PC-9 (cell line): ENCODE data around the gene NCK2. TPM values are rescaled to one million over a fixed set of nuclear protein-coding genes. Genes with fewer than 3 reads are reported as not detected.

Source experiments
- BruUV-seq: library from RNA; stranded (reverse); fragments of 400-500 nt; replicated peaks from 2 replicates; lab custom pipeline; 2021; lab: Mats Ljungman, UMichigan
- CTCF ChIA-PET: fragments of 300-600 bp; sonication (Branson Sonifier 250); formaldehyde crosslinking; loops from one replicate; lab custom pipeline; 2022; ENCODE audit warnings: antibody characterized with exemption; lab: Charles Lee
- POLR2A ChIA-PET: fragments of 300-600 bp; sonication (Branson Sonifier 250); formaldehyde crosslinking; loops from one replicate; lab custom pipeline; 2022; ENCODE audit warnings: antibody characterized with exemption; ENCODE audit not compliant: unreplicated experiment; lab: Charles Lee
- DNase-seq, 2 experiments: peaks; one replicate each; pipeline versions ENCODE4 v3.0.0 to v3.0.0-alpha.2; 2015 to 2022; ENCODE audit warnings: mixed read lengths in 1 of 2
- H2AFZ ChIP-seq: fragments of 200-600 bp; sonication (generic); 2 replicates; pipeline ENCODE4 v1.8.1; 2017; ENCODE audit warnings: antibody characterized with exemption
- H3F3A ChIP-seq: fragments of 200-600 bp; sonication (generic); 2 replicates; pipeline ENCODE4 v1.8.1; 2017; ENCODE audit warnings: antibody characterized with exemption, mild to moderate bottlenecking, low read depth; ENCODE audit not compliant: insufficient read depth
- H3K27ac ChIP-seq: fragments of 200-600 bp; sonication (generic); 2 replicates; pipeline ENCODE4 v1.6.1; 2016; ENCODE audit warnings: mixed run types
- H3K27me3 ChIP-seq: fragments of 200-600 bp; sonication (generic); 2 replicates; pipeline ENCODE4 v1.6.1; 2016; ENCODE audit warnings: low read depth, mixed run types; ENCODE audit not compliant: insufficient read depth
- H3K36me3 ChIP-seq: fragments of 200-600 bp; sonication (generic); 2 replicates; pipeline ENCODE4 v1.6.1; 2016; ENCODE audit warnings: low read depth, mixed run types
- H3K4me1 ChIP-seq: fragments of 200-600 bp; sonication (generic); replicated peaks from 2 replicates; pipeline ENCODE4 v1.6.1; 2016; ENCODE audit warnings: mixed run types; ENCODE audit not compliant: insufficient read depth
- H3K4me2 ChIP-seq: fragments of 200-600 bp; sonication (generic); 2 replicates; pipeline ENCODE4 v1.6.1; 2017; ENCODE audit warnings: mixed run types
- H3K4me3 ChIP-seq: fragments of 200-600 bp; sonication (generic); 2 replicates; pipeline ENCODE4 v1.6.1; 2016; ENCODE audit warnings: mixed run types
- H3K79me2 ChIP-seq: fragments of 200-600 bp; sonication (generic); 2 replicates; pipeline ENCODE4 v1.6.1; 2017; ENCODE audit warnings: low read depth, mixed run types
- H3K9me2 ChIP-seq: fragments of 200-600 bp; sonication (generic); 2 replicates; pipeline ENCODE4 v1.8.1; 2017; ENCODE audit warnings: mild to moderate bottlenecking; ENCODE audit not compliant: insufficient read depth
- H3K9me3 ChIP-seq: fragments of 200-600 bp; sonication (generic); 2 replicates; pipeline ENCODE4 v1.8.1; 2016; ENCODE audit warnings: low read depth; ENCODE audit not compliant: insufficient read depth
- H4K20me1 ChIP-seq: fragments of 200-600 bp; sonication (generic); 2 replicates; pipeline ENCODE4 v1.8.1; 2017; ENCODE audit not compliant: insufficient read depth
- EZH2 ChIP-seq: fragments of 200-600 bp; sonication (generic); IDR thresholded peaks from 2 replicates; pipeline ENCODE4 v1.8.0; 2017; ENCODE audit warnings: antibody characterized with exemption, low read depth
- intact Hi-C: fragments of 100-400 bp; cut with micrococcal nuclease; formaldehyde crosslinking; loops from one replicate; pipeline ENCODE4 v1.10.0; 2022; ENCODE audit not compliant: unreplicated experiment
- total RNA-seq: library from RNA; stranded (reverse); gene quantifications from 2 replicates; pipeline ENCODE4 v1.2.3, GENCODE V29; 2021
- TF ChIP-seq, protein P1 (sequence below): fragments of 200-600 bp; sonication (generic); conservative IDR thresholded peaks from 2 replicates; pipeline ENCODE4 v1.6.1; 2017; ENCODE audit warnings: mixed run types, antibody characterized with exemption, mild to moderate bottlenecking, moderate library complexity

The NCK2 gene
- total RNA-seq, 1 experiment from 2014 or later = 26.0 TPM

DNA sequence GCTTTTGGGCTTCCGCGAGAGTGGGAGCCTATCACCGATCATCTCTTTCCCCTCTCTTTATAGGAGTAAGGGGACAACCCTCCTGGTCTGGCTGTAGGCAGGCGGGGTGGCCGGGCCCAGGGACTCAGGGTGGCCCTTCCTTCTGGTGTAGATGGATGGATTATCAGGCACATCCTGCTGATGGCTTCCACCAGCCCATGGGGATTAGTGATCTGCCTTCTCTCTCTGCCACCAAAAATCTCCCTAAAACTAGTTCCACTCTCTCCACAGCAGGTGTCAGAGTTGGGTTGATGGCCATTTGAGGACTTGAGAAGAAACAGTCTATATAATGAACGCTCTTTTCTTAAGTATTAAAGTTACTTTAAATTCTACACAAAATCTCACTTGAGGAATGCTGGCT lies 37.4 kb downstream of the NCK2 start:
- Histone ChIP-seq H3K27me3 (no peaks in the 10 kb centered on the region), H2AFZ (no peak overlapping the region), H4K20me1 (no peaks in the 10 kb centered on the region), H3K9me2 (no peaks in the 10 kb centered on the region), H3K4me3 (no peak overlapping the region), H3K4me2 (no peak overlapping the region), H3F3A (no peaks in the 10 kb centered on the region), H3K79me2 (no peaks in the 10 kb centered on the region), H3K27ac (no peak overlapping the region), H3K4me1 (no peaks in the 10 kb centered on the region), H3K9me3 (no peaks in the 10 kb centered on the region), H3K36me3 (no peaks in the 10 kb centered on the region)
- no peak for DNase-seq
- BruUV-seq = no TSS peak
- CTCF ChIA-PET = no interaction called here
- intact Hi-C loops = no loop called here
- POLR2A ChIA-PET = no interaction called here
- no peak for TF ChIP-seq EZH2
- TF ChIP-seq, protein P1, sequence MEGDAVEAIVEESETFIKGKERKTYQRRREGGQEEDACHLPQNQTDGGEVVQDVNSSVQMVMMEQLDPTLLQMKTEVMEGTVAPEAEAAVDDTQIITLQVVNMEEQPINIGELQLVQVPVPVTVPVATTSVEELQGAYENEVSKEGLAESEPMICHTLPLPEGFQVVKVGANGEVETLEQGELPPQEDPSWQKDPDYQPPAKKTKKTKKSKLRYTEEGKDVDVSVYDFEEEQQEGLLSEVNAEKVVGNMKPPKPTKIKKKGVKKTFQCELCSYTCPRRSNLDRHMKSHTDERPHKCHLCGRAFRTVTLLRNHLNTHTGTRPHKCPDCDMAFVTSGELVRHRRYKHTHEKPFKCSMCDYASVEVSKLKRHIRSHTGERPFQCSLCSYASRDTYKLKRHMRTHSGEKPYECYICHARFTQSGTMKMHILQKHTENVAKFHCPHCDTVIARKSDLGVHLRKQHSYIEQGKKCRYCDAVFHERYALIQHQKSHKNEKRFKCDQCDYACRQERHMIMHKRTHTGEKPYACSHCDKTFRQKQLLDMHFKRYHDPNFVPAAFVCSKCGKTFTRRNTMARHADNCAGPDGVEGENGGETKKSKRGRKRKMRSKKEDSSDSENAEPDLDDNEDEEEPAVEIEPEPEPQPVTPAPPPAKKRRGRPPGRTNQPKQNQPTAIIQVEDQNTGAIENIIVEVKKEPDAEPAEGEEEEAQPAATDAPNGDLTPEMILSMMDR = peak; percentile 30; the same call in 1 of the 2 replicates

- Histone ChIP-seq H3K4me2 (no peak overlapping the region), H3K27ac (no peak overlapping the region), H3K4me1 (no peaks in the 10 kb centered on the region), H3K4me3 (no peak overlapping the region), H2AFZ (no peak overlapping the region), H3K9me2 (no peaks in the 10 kb centered on the region), H3K36me3 (no peaks in the 10 kb centered on the region), H3K79me2 (no peaks in the 10 kb centered on the region), H3K27me3 (no peaks in the 10 kb centered on the region), H4K20me1 (no peaks in the 10 kb centered on the region), H3F3A (no peaks in the 10 kb centered on the region), H3K9me3 (no peaks in the 10 kb centered on the region)
- intact Hi-C loops = no loop called here
- ChIA-PET CTCF (no interaction called here), POLR2A (no interaction called here)
- DNase-seq = no peak
- no TSS peak for BruUV-seq
- no peak for TF ChIP-seq EZH2
- TF ChIP-seq, protein P1 = 0 out of 2 replicates have a peak, but pooled peaks have one; percentile 3
Observed at GRCh38 chr2:105782646-105783045, 37.9 kb downstream of the NCK2 start.

DNA sequence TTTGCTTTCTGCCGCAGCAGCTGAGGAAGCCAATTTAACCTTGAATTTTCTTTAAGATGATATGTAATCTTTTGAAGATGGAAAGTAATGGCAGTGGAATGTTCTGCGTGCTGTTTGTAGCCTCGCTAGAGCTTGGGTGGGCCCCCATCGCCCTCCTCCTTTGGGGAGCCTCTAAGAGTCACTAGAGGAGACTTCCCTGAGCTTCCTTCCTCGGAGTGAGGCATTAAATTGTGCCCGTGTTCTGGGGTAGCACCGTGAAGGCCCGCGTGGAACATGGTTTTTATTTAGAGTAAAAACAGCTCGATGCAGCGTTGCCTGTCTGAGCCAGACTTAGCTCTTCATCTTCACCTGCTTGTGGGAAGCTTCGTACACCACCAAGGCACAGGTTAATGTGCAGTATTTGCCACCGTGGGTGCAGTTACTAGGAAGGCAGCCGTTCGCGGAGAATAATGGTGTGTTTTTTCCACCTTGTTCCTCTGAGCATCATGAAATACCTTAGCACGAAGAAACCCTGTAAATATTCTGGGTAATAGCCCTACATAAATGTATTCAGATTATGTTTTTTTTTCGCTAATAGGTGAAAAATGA lies 38.5 kb downstream of the NCK2 start:
- POLR2A ChIA-PET = no interaction called here
- no peak for DNase-seq
- no peaks in the 10 kb centered on the region for H3K27me3 ChIP-seq
- TF ChIP-seq, protein P1 = no peak
- no peak for TF ChIP-seq EZH2
- CTCF ChIA-PET = no interaction called here
- H3F3A ChIP-seq = no peaks in the 10 kb centered on the region
- H3K36me3 ChIP-seq = no peaks in the 10 kb centered on the region
- H3K4me1 ChIP-seq = no peaks in the 10 kb centered on the region
- H4K20me1 ChIP-seq = no peaks in the 10 kb centered on the region
- BruUV-seq = no TSS peak
- H3K4me2 ChIP-seq = no peak overlapping the region
- H2AFZ ChIP-seq = no peak overlapping the region
- no peaks in the 10 kb centered on the region for H3K9me3 ChIP-seq
- no peaks in the 10 kb centered on the region for H3K9me2 ChIP-seq
- no peak overlapping the region for H3K4me3 ChIP-seq
- intact Hi-C loops = no loop called here
- no peaks in the 10 kb centered on the region for H3K79me2 ChIP-seq
- no peak overlapping the region for H3K27ac ChIP-seq
